HepG2 (cell line): ENCODE results near the gene EEF1A2. TPM values are rescaled to one million over a fixed set of nuclear protein-coding genes. Genes with fewer than 3 reads are reported as not detected.
A peak's percentile ranks its signal among the peaks of the same experiment; 100 is the strongest.

ENCODE experiments used
- ATAC-seq: fragments of 200-7000 bp; cut with Tn5 transposase; 3 replicates; pipeline ENCODE4 v1.9.1; 2020; ENCODE audit warnings: mild to moderate bottlenecking, moderate library complexity
- BruUV-seq: library from RNA; stranded (reverse); fragments of 400-500 nt; replicated peaks from 2 replicates; lab custom pipeline; 2021; lab: Mats Ljungman, UMichigan
- CTCF ChIA-PET: fragments of 300-600 bp; formaldehyde crosslinking; extraction: SDS; loops from one replicate; lab custom pipeline; 2021; ENCODE audit warnings: low total read pairs, inconsistent platforms, low intra/inter-chr PET ratio; lab: Yijun Ruan, JAX
- POLR2A ChIA-PET: fragments of 350-600 bp; sonication (Branson Sonifier 250); formaldehyde crosslinking; loops from one replicate; lab custom pipeline; 2020; ENCODE audit warnings: antibody characterized with exemption, inconsistent platforms; lab: Yijun Ruan, JAX
- DNase-seq: peaks from one replicate; pipeline ENCODE4 v3.0.0-alpha.2; 2015; ENCODE audit warnings: low spot score
- FAIRE-seq: peaks from 3 replicates; lab custom pipeline; 2011; peaks lifted over from hg19 to GRCh38; lab: Jason Lieb, UNC
- H2AFZ ChIP-seq: one replicate; pipeline ENCODE4 v1.6.1; 2011; ENCODE audit warnings: low read length, inconsistent platforms
- H3K27ac ChIP-seq: fragments of 300-600 bp; 3 replicates; pipeline ENCODE4 v1.8.0; 2011; ENCODE audit warnings: mixed run types, mild to moderate bottlenecking, mixed read lengths, low read length, inconsistent platforms; ENCODE audit not compliant: insufficient read depth; ENCODE audit errors: extremely low read length
- H3K27me3 ChIP-seq, 2 experiments: fragments of 200-600 bp in 1 of 2; 2 replicates in 1 of 2; 3 replicates in 1 of 2; pipeline versions ENCODE4 v1.6.0 to v1.8.0; 2011; ENCODE audit warnings: low read length in 2 of 2, mild to moderate bottlenecking in 2 of 2, moderate library complexity in 2 of 2, inconsistent platforms in 1 of 2; ENCODE audit not compliant: insufficient read depth in 2 of 2, control insufficient read depth in 1 of 2
- H3K36me3 ChIP-seq, 2 experiments: fragments of 200-600 bp in 1 of 2; replicated peaks in 1 of 2; 2 replicates in 1 of 2; 3 replicates in 1 of 2; pipeline versions ENCODE4 v1.5.1 to v1.8.0; 2011; ENCODE audit warnings: low read length in 2 of 2, inconsistent platforms in 1 of 2; ENCODE audit not compliant: insufficient read depth in 2 of 2, control insufficient read depth in 1 of 2
- H3K4me1 ChIP-seq: 2 replicates; pipeline ENCODE4 v1.5.1; 2012; ENCODE audit warnings: low read length, inconsistent platforms; ENCODE audit not compliant: insufficient read depth
- H3K4me2 ChIP-seq: 2 replicates; pipeline ENCODE4 v1.6.0; 2011; ENCODE audit warnings: low read depth, low read length, inconsistent platforms
- H3K4me3 ChIP-seq, 3 experiments: fragments of 200-600 bp in 1 of 3; sonication (generic), shearing (Covaris generic) in 1 of 3; replicated peaks in 1 of 3; 2 replicates each; pipeline ENCODE4 v1.5.1; 2011 to 2016; ENCODE audit warnings: low read length in 3 of 3, inconsistent platforms in 2 of 3, low read depth in 2 of 3, mild to moderate bottlenecking in 2 of 3, control low read depth in 1 of 3, mixed read lengths in 1 of 3; ENCODE audit not compliant: insufficient read depth in 1 of 3
- H3K79me2 ChIP-seq: one replicate; pipeline ENCODE4 v1.6.1; 2011; ENCODE audit warnings: low read length, inconsistent platforms; ENCODE audit not compliant: insufficient read depth
- H3K9ac ChIP-seq: 2 replicates; pipeline ENCODE4 v1.6.0; 2011; ENCODE audit warnings: mild to moderate bottlenecking, low read depth, low read length, inconsistent platforms; ENCODE audit not compliant: insufficient read depth
- H3K9me3 ChIP-seq: 2 replicates; pipeline ENCODE4 v1.5.1; 2012; ENCODE audit warnings: mild to moderate bottlenecking, low read length
- H4K20me1 ChIP-seq: 2 replicates; pipeline ENCODE4 v1.6.0; 2011; ENCODE audit warnings: inconsistent platforms, mild to moderate bottlenecking, low read length, moderate library complexity; ENCODE audit not compliant: insufficient read depth
- ARHGAP35 ChIP-seq: sonication (generic); formaldehyde crosslinking; IDR thresholded peaks from 2 replicates; pipeline ENCODE4 v1.9.0; 2022; ENCODE audit warnings: mild to moderate bottlenecking, inconsistent platforms, moderate library complexity, missing genetic modification reagents, borderline replicate concordance
- BCLAF1 ChIP-seq: fragments of 450-650 bp; IDR thresholded peaks from 2 replicates; pipeline ENCODE4 v1.6.1; 2017; ENCODE audit warnings: mild to moderate bottlenecking
- CEBPB ChIP-seq: IDR thresholded peaks from 2 replicates; pipeline ENCODE4 v1.6.1; 2011; ENCODE audit warnings: low read depth, low read length, improper control_type of control experiment, borderline replicate concordance
- HNRNPH1 ChIP-seq: fragments of 200-400 bp; formaldehyde crosslinking; optimal IDR thresholded peaks from 2 replicates; pipeline ENCODE3; 2017; ENCODE audit warnings: mild to moderate bottlenecking, low read depth, low read length
- HNRNPLL ChIP-seq: fragments of 200-400 bp; formaldehyde crosslinking; IDR thresholded peaks from 2 replicates; pipeline ENCODE4 v1.6.1; 2017; ENCODE audit warnings: mild to moderate bottlenecking, low read depth, low read length; ENCODE audit not compliant: poor library complexity, severe bottlenecking
- IRF9 ChIP-seq: sonication (generic); formaldehyde crosslinking; IDR thresholded peaks from 2 replicates; pipeline ENCODE4 v1.8.0; 2022; ENCODE audit warnings: missing genetic modification reagents, mild to moderate bottlenecking, borderline replicate concordance
- SRSF1 ChIP-seq: fragments of 200-400 bp; formaldehyde crosslinking; optimal IDR thresholded peaks from 2 replicates; pipeline ENCODE3; 2017; ENCODE audit warnings: mild to moderate bottlenecking, low read depth, low read length, moderate library complexity
- ZNF335 ChIP-seq: sonication (generic); formaldehyde crosslinking; IDR thresholded peaks from 2 replicates; pipeline ENCODE4 v1.4.0; 2020; ENCODE audit warnings: missing genetic modification reagents
- ZNF552 ChIP-seq: sonication (generic); formaldehyde crosslinking; IDR thresholded peaks from 2 replicates; pipeline ENCODE4 v1.9.0; 2022; ENCODE audit warnings: missing genetic modification reagents, mild to moderate bottlenecking, borderline replicate concordance
- WGBS: methylation state at CpG from one replicate; pipeline ENCODE4 v1.1.6; 2017; ENCODE audit warnings: low lambda C conversion rate; 5-methylcytosine and 5-hydroxymethylcytosine counted together
- in situ Hi-C: cut with HindIII; loops from 2 replicates; pipeline ENCODE4 v1.10.0; 2017; ENCODE audit warnings: low pct_unique_long_range_greater_than_20kb; ENCODE audit not compliant: extremely low pct_ligation_motif_present
- intact Hi-C: fragments of 100-400 bp; cut with micrococcal nuclease; formaldehyde crosslinking; loops from one replicate; pipeline ENCODE4 v1.10.0; 2022; ENCODE audit not compliant: unreplicated experiment
- polyA plus RNA-seq, 8 experiments: library from polyadenylated mRNA; depleted of rRNA in 3 of 8; stranded (reverse) in 7 of 8; unstranded in 1 of 8; fragments of >200 nt; fragmentation: Illumina TruSeq in 4 of 8; extraction: Trizol in 4 of 8; gene quantifications; 2 replicates each; pipeline versions ENCODE4 v1.2.1 to v1.2.3, GENCODE V29; 2011 to 2016; ENCODE audit warnings: low read depth in 4 of 8, missing spikeins in 1 of 8, mixed read lengths in 1 of 8; ENCODE audit not compliant: insufficient read depth in 1 of 8
- total RNA-seq, 5 experiments: library from RNA; depleted of rRNA; stranded (reverse); fragments of >200 nt; fragmentation: Illumina TruSeq; extraction: Trizol; gene quantifications; 2 replicates each; pipeline ENCODE4 v1.2.3, GENCODE V29; 2016; ENCODE audit warnings: low read depth in 1 of 5
- TF ChIP-seq, protein P1 (sequence below): sonication (generic); formaldehyde crosslinking; IDR thresholded peaks from 2 replicates; pipeline ENCODE4 v1.4.0; 2020; ENCODE audit warnings: mild to moderate bottlenecking, missing genetic modification reagents

Gene EEF1A2
- total and polyA plus RNA-seq, 2 of the 13 experiments (the other 11 are each of a cell fraction or from before 2014, with no cell fraction given), result 0.44 to 0.87 TPM

GRCh38 chr20:63440366-63440955, 58.4 kb downstream of the EEF1A2 start:
- 38% methylated on average over 24 of the region's 26 CpGs for WGBS

More at GRCh38 chr20:63440366-63440955, 58.4 kb downstream of the EEF1A2 start:
- no peak for DNase-seq
- H3K79me2 ChIP-seq, result no peaks in the 10 kb centered on the region
- no peaks in the 10 kb centered on the region for H3K4me1 ChIP-seq
- H2AFZ ChIP-seq, result no peak overlapping the region
- H3K4me3 ChIP-seq, result no peak overlapping the region
- BruUV-seq, result no TSS peak
- H3K9me3 ChIP-seq, result peaks cover 14% of the 10 kb centered on the region; the same call in 1 of the 2 replicates
- ATAC-seq, result peak; percentile 6; the same call in 2 of the 3 replicates
- no peak for TF ChIP-seq HNRNPH1
- TF ChIP-seq ZNF552 (CRISPR knock-in tag), result no peak
- 0 out of 2 replicates have a peak, but pooled peaks have one; percentile 32 for TF ChIP-seq IRF9 (CRISPR knock-in tag)
- TF ChIP-seq CEBPB, result no peak
- TF ChIP-seq ARHGAP35, result no peak
- TF ChIP-seq SRSF1, result no peak
- TF ChIP-seq HNRNPLL, result peak; percentile 0
- TF ChIP-seq, protein P1, sequence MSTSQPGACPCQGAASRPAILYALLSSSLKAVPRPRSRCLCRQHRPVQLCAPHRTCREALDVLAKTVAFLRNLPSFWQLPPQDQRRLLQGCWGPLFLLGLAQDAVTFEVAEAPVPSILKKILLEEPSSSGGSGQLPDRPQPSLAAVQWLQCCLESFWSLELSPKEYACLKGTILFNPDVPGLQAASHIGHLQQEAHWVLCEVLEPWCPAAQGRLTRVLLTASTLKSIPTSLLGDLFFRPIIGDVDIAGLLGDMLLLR (CRISPR knock-in tag), result no peak
- TF ChIP-seq BCLAF1, result no peak
- TF ChIP-seq ZNF335, result no peak
- TF ChIP-seq, all 625 proteins: peak for 2
- H3K9ac ChIP-seq, result no peak overlapping the region
- FAIRE-seq, result no peak
- H3K36me3 ChIP-seq, result no peaks in the 10 kb centered on the region
- ChIA-PET POLR2A (no interaction called here), CTCF (no interaction called here)
- in situ Hi-C loops (no loop called here), intact Hi-C loops (no loop called here)
- H3K27me3 ChIP-seq, result peaks cover 15 to 39% of the 10 kb centered on the region in 2 experiments
- H4K20me1 ChIP-seq, result 0 out of 2 replicates have a peak, but pooled peaks cover 4% of the 10 kb centered on the region
- no peak overlapping the region for H3K27ac ChIP-seq
- H3K4me2 ChIP-seq, result no peak overlapping the region
